Naive B cell (primary cell): ENCODE results near the gene PNMT. TPM values are rescaled to one million over a fixed set of nuclear protein-coding genes. Genes with fewer than 3 reads are reported as not detected.

ENCODE experiments used
- ATAC-seq, 2 donors: fragments of 150-1000 bp; cut with Tn5 transposase; 2 replicates each; pipeline ENCODE4 v1.10.0; 2021; ENCODE audit warnings: low read depth in 2 of 2, mild to moderate bottlenecking in 2 of 2, moderate library complexity in 2 of 2
- DNase-seq: peaks from one replicate; pipeline ENCODE4 v3.0.0; 2022
- H3K27ac Mint-ChIP-seq, 6 donors: one replicate each; pipeline ENCODE4 v1.8.0; 2020 to 2022; ENCODE audit warnings: mild to moderate bottlenecking in 6 of 6, mixed read lengths in 6 of 6, moderate library complexity in 5 of 6, inconsistent platforms in 2 of 6
- H3K27me3 Mint-ChIP-seq, 3 donors: one replicate each; pipeline ENCODE4 v1.8.0; 2021 to 2022; ENCODE audit warnings: mixed read lengths in 3 of 3, mild to moderate bottlenecking in 1 of 3
- H3K36me3 Mint-ChIP-seq, 2 donors: one replicate each; pipeline ENCODE4 v1.8.0; 2020 to 2022; ENCODE audit warnings: mixed read lengths in 2 of 2, inconsistent platforms in 1 of 2, mild to moderate bottlenecking in 1 of 2
- H3K4me1 Mint-ChIP-seq, 3 donors: one replicate each; pipeline ENCODE4 v1.8.0; 2020 to 2022; ENCODE audit warnings: mixed read lengths in 3 of 3, inconsistent platforms in 1 of 3, mild to moderate bottlenecking in 1 of 3, moderate library complexity in 1 of 3
- H3K4me3 Mint-ChIP-seq, 8 donors: one replicate each; pipeline ENCODE4 v1.8.0; 2020 to 2022; ENCODE audit warnings: mild to moderate bottlenecking in 8 of 8, mixed read lengths in 8 of 8, moderate library complexity in 8 of 8, inconsistent platforms in 2 of 8
- H3K9me3 Mint-ChIP-seq, 7 donors: one replicate each; pipeline ENCODE4 v1.8.0; 2020 to 2022; ENCODE audit warnings: mixed read lengths in 7 of 7, mild to moderate bottlenecking in 5 of 7, inconsistent platforms in 2 of 7, moderate library complexity in 1 of 7
- polyA plus RNA-seq, 6 donors: library from polyadenylated mRNA; unstranded; fragments of 300-500 nt; fragmentation: Illumina TruSeq; gene quantifications; one replicate each; pipeline ENCODE4 v1.2.3, GENCODE V29; 2021; ENCODE audit warnings: low read depth in 6 of 6

PNMT gene
- polyA plus RNA-seq, 6 donors from 2014 or later, result not detected

GRCh38 chr17:39627047-39627711 lies 41.1 kb upstream of the PNMT start:
- no peak overlapping the region for H3K27ac Mint-ChIP-seq
- DNase-seq (no peak), ATAC-seq (peak; percentile 11 to 16)
- H3K36me3 Mint-ChIP-seq, result peaks cover 0 to 8% of the 10 kb centered on the region in 2 donors
- no peaks in the 10 kb centered on the region for H3K9me3 Mint-ChIP-seq
- peaks cover 31 to 45% (median 32%) of the 10 kb centered on the region in 3 donors for H3K4me1 Mint-ChIP-seq
- peak overlapping the region in 7 of 8 donors; percentile 45 to 80 (median 75) for H3K4me3 Mint-ChIP-seq
- peaks cover 8 to 68% (median 66%) of the 10 kb centered on the region in 3 donors for H3K27me3 Mint-ChIP-seq

DNA sequence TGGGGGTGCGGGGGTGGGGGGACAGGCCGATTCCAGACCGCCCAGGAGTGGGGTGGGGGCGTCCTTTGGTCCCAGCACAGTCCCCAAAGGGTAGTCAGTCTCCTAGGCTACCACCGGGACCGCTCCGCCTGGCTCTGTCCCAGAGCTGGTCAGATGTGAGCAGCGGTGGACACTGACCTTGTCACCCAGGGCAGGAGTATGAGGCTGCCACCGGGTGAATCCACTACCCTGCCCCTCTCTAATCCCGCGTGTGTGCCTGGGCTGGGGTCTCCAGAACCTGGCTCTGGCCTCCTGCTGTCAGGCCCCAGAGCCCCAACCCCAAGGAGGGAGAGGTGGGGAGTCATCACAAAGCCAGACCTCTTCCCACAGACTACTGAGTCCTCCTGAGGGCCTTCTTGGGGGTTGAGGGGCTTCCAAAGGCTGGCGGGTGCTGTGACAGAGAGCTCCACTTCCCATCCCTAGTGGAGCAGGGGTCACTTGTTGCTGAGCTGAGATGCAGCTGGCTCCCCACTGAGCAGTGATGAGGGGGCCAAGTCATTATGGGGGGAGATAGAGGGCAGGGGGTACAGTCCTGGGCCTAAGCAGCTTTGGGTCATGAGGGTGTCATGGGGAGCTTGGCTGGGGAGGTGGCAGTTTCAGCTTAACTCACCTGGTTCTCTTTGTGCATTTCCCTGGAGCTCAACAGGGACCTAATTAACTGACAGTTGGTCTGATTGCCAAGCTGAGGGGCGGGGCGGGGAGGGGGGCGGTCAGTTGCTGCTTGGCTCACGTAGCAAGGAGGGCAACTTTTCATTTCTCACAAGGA lies 40.3 kb upstream of the PNMT start:
- peaks cover 24 to 39% (median 31%) of the 10 kb centered on the region in 3 donors for H3K4me1 Mint-ChIP-seq
- peaks cover 0 to 8% of the 10 kb centered on the region in 2 donors for H3K36me3 Mint-ChIP-seq
- ATAC-seq (no peak), DNase-seq (no peak)
- peaks cover 8 to 68% (median 68%) of the 10 kb centered on the region in 3 donors for H3K27me3 Mint-ChIP-seq
- H3K9me3 Mint-ChIP-seq, result no peaks in the 10 kb centered on the region
- no peak overlapping the region for H3K27ac Mint-ChIP-seq
- peak overlapping the region in 7 of 8 donors; percentile 30 to 77 (median 51) for H3K4me3 Mint-ChIP-seq

DNA sequence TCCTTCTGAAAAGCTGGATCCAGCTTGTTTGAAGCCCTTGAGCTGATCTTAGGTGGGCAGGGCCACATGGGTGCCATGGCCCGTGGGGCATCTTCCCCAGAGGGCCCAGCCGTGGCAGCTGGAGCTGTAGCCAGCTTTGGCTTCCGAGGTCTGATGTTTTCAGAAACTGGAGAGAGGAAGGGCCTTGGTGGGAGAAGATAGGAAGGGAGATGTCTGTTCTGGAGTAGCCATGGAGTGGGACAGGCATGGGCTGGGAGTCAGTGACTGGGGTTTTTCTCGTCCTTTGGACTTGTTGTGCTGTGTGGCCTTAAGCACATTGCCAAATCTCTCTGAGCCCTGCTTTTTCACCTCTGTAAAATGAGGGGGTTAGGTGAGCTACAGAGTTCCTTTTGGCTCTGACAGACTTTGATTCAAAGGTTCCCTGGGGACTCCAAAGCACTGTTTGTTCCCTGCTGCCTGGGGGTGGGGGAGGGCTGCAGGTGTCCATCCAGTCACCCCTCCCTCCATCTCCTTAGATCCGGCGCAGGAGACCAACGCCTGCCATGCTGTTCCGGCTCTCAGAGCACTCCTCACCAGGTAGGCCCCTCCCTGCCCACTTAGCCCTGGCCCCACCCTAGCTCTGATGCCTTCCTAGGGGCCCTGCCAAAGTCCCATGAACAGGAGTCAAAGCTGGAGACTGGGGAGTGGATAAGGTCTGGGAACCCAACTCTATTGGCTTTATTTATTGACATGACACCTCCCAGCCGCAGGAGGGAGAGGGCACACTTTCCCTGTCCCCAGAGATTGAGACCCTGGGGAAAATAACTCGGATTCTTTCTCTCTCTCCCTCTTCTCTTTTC lies 39.4 kb upstream of the PNMT start:
- H3K27ac Mint-ChIP-seq, result peak overlapping the region in 2 of 6 donors; percentile 26 to 87
- peaks cover 0 to 8% of the 10 kb centered on the region in 2 donors for H3K36me3 Mint-ChIP-seq
- DNase-seq (no peak), ATAC-seq (no peak)
- H3K27me3 Mint-ChIP-seq, result peaks cover 8 to 68% (median 68%) of the 10 kb centered on the region in 3 donors
- no peaks in the 10 kb centered on the region for H3K9me3 Mint-ChIP-seq
- H3K4me1 Mint-ChIP-seq, result peaks cover 19 to 35% (median 29%) of the 10 kb centered on the region in 3 donors
- H3K4me3 Mint-ChIP-seq, result no peak overlapping the region

DNA sequence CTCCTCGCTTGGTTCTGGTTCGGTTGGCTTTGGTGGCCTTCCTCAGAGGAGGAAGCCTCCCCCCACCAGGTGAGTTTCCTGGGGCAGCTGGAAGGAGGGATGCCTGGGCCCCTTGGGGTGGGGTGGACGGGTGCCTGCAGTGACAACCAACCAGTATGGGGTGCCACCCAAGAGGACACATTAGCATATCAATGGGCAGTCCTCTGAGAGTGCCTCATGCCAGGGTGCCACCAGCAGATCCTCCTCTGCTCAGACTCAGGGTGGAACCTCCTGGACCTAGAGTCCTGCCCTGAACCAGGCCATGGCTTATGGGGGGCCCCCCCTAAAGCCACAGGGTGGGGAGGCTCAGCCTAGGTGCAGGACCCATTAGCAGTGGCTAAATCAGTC lies 38.8 kb upstream of the PNMT start:
- peak overlapping the region in 1 of 8 donors; percentile 16 for H3K4me3 Mint-ChIP-seq
- H3K4me1 Mint-ChIP-seq, result peaks cover 22 to 37% (median 31%) of the 10 kb centered on the region in 3 donors
- no peak for DNase-seq
- peaks cover 8 to 66% (median 64%) of the 10 kb centered on the region in 3 donors for H3K27me3 Mint-ChIP-seq
- no peak for ATAC-seq
- H3K9me3 Mint-ChIP-seq, result no peaks in the 10 kb centered on the region
- H3K36me3 Mint-ChIP-seq, result peaks cover 0 to 8% of the 10 kb centered on the region in 2 donors
- no peak overlapping the region for H3K27ac Mint-ChIP-seq

DNA sequence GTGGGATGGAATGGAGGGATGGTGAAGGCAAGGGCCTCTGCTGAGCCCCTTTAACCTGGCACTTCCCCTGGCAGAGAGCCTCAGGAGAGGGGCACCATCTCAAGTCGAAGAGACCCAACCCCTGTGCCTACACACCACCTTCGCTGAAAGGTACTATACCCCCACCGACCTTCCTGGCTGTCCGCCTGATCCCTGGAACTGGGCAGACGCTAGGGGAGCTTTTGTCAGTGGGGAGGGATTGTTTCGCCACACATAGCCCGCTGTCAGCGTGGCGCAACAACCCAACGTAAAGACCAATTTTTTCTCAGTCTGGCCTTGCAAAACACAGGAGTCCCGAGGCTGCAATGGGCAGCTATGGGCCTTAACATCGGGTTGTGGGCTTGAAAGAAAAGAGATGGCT lies 38.4 kb upstream of the PNMT start:
- peaks cover 8 to 62% (median 60%) of the 10 kb centered on the region in 3 donors for H3K27me3 Mint-ChIP-seq
- H3K27ac Mint-ChIP-seq, result no peak overlapping the region
- H3K9me3 Mint-ChIP-seq, result no peaks in the 10 kb centered on the region
- H3K36me3 Mint-ChIP-seq, result peaks cover 0 to 8% of the 10 kb centered on the region in 2 donors
- peaks cover 25 to 37% (median 29%) of the 10 kb centered on the region in 3 donors for H3K4me1 Mint-ChIP-seq
- ATAC-seq, result no peak
- no peak overlapping the region for H3K4me3 Mint-ChIP-seq
- no peak for DNase-seq

- Mint-ChIP-seq H3K9me3 (no peaks in the 10 kb centered on the region), H3K27ac (no peak overlapping the region), H3K36me3 (peaks cover 0 to 3% of the 10 kb centered on the region in 2 donors), H3K4me3 (peak overlapping the region in 1 of 8 donors; percentile 22), H3K27me3 (peaks cover 8 to 47% (median 44%) of the 10 kb centered on the region in 3 donors), H3K4me1 (peaks cover 27 to 36% (median 28%) of the 10 kb centered on the region in 3 donors)
- DNase-seq (no peak), ATAC-seq (no peak)
These were observed 36.9 kb upstream of the PNMT start for GRCh38 chr17:39631403-39631802.

DNA sequence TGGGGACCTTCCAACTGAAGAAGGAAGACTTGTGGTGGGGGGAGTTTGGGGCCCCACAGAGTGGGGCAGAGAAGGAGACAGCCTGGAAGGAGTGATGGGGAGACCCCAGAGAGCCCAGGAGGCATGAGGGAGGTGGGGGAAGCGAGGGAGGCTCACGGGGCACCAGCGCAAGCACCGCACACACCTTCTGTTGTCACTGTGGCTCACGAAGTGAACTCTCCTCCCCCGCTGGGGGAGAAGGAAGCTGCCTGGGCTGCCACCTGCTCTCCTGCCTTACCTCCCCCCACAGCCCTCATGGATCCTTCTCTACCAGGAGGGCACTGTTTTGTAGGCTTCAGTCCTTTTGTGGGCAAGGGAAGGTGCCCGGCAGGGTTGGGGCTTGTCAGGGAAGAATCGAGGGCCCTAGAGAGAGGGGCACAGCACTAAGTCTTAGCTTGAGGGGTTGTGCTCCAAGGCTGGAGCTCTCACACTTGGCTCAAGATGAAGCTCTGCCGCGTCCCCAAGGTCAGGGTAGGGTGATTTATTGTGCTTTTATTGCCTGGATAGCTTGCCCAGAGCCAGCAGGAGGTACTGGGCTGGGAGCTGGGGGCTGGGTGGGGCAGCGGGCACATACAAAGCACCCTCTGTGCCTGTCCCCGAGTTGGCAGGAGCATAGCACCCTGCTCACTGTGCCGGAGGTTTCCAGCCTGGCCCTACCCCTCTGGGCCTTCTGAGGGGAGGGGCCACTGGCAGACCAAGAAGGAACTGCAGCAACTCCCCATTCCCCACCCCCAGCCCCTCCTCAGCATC lies 35.9 kb upstream of the PNMT start:
- ATAC-seq (no peak), DNase-seq (no peak)
- peaks cover 23 to 34% (median 28%) of the 10 kb centered on the region in 3 donors for H3K4me1 Mint-ChIP-seq
- peak overlapping the region in 1 of 8 donors; percentile 80 for H3K4me3 Mint-ChIP-seq
- H3K27ac Mint-ChIP-seq, result peak overlapping the region in 1 of 6 donors; percentile 20
- H3K36me3 Mint-ChIP-seq, result no peaks in the 10 kb centered on the region
- H3K27me3 Mint-ChIP-seq, result peaks cover 8 to 39% (median 38%) of the 10 kb centered on the region in 3 donors
- H3K9me3 Mint-ChIP-seq, result no peaks in the 10 kb centered on the region

DNA sequence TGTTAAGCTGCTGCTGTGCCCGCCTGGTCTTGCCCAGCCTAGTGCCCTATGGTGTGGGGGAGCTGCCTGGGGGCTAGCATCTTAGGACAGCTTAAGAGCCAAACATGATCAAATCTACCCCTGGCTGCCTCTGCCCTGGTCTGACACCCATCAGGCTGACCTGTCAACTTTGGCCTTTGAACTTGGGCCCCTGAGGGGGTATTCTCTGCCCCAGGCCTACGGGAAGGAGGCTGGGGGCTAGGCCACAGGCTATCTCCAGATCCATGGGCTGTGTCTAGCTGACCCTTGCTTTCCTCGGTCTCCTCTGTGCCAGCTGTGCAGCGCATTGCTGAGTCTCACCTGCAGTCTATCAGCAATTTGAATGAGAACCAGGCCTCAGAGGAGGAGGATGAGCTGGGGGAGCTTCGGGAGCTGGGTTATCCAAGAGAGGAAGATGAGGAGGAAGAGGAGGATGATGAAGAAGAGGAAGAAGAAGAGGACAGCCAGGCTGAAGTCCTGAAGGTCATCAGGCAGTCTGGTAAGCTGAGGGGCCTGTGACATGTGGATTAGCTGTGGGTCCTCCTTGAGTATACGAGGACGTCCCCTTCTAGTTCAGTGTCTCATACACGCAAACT lies 34.6 kb upstream of the PNMT start:
- H3K36me3 Mint-ChIP-seq, result no peaks in the 10 kb centered on the region
- DNase-seq, result no peak
- peaks cover 1 to 29% (median 27%) of the 10 kb centered on the region in 3 donors for H3K27me3 Mint-ChIP-seq
- H3K9me3 Mint-ChIP-seq, result no peaks in the 10 kb centered on the region
- H3K4me3 Mint-ChIP-seq, result peak overlapping the region in 2 of 8 donors; percentile 53 to 57
- ATAC-seq, result no peak
- no peak overlapping the region for H3K27ac Mint-ChIP-seq
- H3K4me1 Mint-ChIP-seq, result peaks cover 33 to 40% (median 39%) of the 10 kb centered on the region in 3 donors

GRCh38 chr17:39634384-39634871 lies 33.8 kb upstream of the PNMT start:
- Mint-ChIP-seq H3K4me3 (peak overlapping the region in 2 of 8 donors; percentile 84), H3K27ac (peak overlapping the region in 2 of 6 donors; percentile 2 to 80), H3K27me3 (peaks cover 0 to 23% (median 22%) of the 10 kb centered on the region in 3 donors), H3K36me3 (no peaks in the 10 kb centered on the region), H3K9me3 (no peaks in the 10 kb centered on the region), H3K4me1 (peaks cover 39 to 47% (median 44%) of the 10 kb centered on the region in 3 donors)
- ATAC-seq (no peak), DNase-seq (peak; percentile 40)

DNA sequence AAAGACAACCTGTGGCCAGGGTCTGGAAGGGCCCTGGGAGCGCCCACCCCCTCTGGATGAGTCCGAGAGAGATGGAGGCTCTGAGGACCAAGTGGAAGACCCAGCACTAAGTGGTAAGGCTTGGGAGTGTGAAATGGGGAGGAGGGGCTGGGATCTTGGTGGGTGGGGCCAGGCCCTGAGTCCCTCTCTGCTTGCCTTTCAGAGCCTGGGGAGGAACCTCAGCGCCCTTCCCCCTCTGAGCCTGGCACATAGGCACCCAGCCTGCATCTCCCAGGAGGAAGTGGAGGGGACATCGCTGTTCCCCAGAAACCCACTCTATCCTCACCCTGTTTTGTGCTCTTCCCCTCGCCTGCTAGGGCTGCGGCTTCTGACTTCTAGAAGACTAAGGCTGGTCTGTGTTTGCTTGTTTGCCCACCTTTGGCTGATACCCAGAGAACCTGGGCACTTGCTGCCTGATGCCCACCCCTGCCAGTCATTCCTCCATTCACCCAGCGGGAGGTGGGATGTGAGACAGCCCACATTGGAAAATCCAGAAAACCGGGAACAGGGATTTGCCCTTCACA lies 32.6 kb upstream of the PNMT start:
- DNase-seq (no peak), ATAC-seq (no peak)
- no peaks in the 10 kb centered on the region for H3K9me3 Mint-ChIP-seq
- H3K4me3 Mint-ChIP-seq, result peak overlapping the region; percentile 43 to 95 (median 89)
- H3K36me3 Mint-ChIP-seq, result no peaks in the 10 kb centered on the region
- peak overlapping the region in 5 of 6 donors; percentile 7 to 96 (median 84) for H3K27ac Mint-ChIP-seq
- H3K4me1 Mint-ChIP-seq, result peaks cover 48 to 58% (median 57%) of the 10 kb centered on the region in 3 donors
- H3K27me3 Mint-ChIP-seq, result peaks cover 0 to 16% (median 15%) of the 10 kb centered on the region in 3 donors

DNA sequence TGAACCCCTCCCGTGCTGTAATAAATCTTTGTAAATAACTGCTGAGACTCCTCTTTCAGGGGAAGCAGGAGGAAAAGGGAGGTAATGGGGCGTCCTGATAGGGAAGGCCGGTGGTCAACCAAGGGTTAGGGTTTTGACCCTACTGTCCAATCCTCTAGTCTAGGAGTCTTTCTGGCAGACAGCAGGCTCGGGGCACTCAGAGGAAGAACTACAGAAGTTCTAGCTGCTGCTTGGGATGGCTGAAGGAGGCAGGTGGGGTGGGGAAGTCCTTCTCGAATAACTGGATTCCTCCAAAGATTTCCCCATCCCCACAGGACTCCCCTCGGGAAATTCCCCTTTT lies 31.7 kb upstream of the PNMT start:
- H3K4me3 Mint-ChIP-seq, result peak overlapping the region; percentile 89 to 97 (median 95)
- ATAC-seq (peak; percentile 22 to 24), DNase-seq (no peak)
- H3K9me3 Mint-ChIP-seq, result no peaks in the 10 kb centered on the region
- peak overlapping the region; percentile 83 to 96 (median 94) for H3K27ac Mint-ChIP-seq
- H3K36me3 Mint-ChIP-seq, result no peaks in the 10 kb centered on the region
- H3K4me1 Mint-ChIP-seq, result peaks cover 57 to 65% (median 61%) of the 10 kb centered on the region in 3 donors
- H3K27me3 Mint-ChIP-seq, result peaks cover 0 to 7% (median 7%) of the 10 kb centered on the region in 3 donors
